Activated naive CD8-positive, alpha-beta T cell treated with anti-CD3 and anti-CD28 coated beads, Interleukin-2, amount 50 U/mL, for 24 hours (primary cell): Measurements from ENCODE around the gene DNM3.

Experiments
- ATAC-seq: fragments of 150-1000 bp; cut with Tn5 transposase; one replicate; pipeline ENCODE4 v1.10.0; 2021
- DNase-seq: peaks from one replicate; pipeline ENCODE4 v3.0.0; 2021
- H3K27ac Mint-ChIP-seq: one replicate; pipeline ENCODE4 v1.8.0; 2021; ENCODE audit warnings: mild to moderate bottlenecking, mixed read lengths
- H3K27me3 Mint-ChIP-seq: one replicate; pipeline ENCODE4 v1.8.0; 2021; ENCODE audit warnings: mixed read lengths
- H3K36me3 Mint-ChIP-seq: one replicate; pipeline ENCODE4 v1.8.0; 2021; ENCODE audit warnings: low read depth, mixed read lengths
- H3K4me1 Mint-ChIP-seq: one replicate; pipeline ENCODE4 v1.8.0; 2021; ENCODE audit warnings: mixed read lengths
- H3K4me3 Mint-ChIP-seq: one replicate; pipeline ENCODE4 v1.8.0; 2021; ENCODE audit warnings: mild to moderate bottlenecking, moderate library complexity, mixed read lengths
- H3K9me3 Mint-ChIP-seq: one replicate; pipeline ENCODE4 v1.8.0; 2021; ENCODE audit warnings: mixed read lengths

The DNM3 gene

DNA sequence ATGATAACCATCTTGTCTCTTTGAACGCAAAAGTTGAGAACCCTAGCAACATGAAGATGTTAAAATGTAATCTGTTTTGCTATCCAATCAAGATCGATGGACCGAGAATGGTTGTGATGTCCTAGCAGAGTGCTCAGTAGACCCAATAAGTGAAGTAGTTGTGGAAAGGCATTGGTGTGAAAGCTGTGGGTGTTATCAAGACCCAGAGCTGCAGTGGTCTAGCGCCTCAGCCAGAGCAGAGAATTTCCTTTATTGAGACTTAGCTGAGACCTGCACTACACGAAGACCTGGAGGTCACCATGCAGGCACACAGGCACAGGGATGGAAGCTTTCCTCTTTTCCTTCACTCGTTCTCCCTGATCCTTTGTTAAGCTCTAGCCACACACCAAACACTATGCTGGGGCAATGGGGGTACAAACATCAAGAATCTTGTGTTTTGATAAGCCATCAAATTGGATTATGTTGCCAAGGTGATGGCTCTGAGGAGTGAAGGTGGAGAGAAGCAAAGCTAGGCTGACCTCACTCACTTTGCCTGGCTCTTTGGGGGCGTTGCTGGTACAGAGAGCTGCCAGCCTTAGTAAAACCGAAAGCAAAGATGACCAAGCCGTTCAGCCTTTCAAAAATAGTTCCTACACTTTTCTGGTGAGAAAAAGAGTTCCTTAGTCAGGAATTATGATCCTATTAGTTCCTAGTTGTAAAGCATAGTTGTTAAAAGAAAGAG lies 35.7 kb upstream of the DNM3 start:
- DNase-seq: no peak
- ATAC-seq: peak; percentile 68
- no peaks in the 10 kb centered on the region for H3K9me3 Mint-ChIP-seq

DNA sequence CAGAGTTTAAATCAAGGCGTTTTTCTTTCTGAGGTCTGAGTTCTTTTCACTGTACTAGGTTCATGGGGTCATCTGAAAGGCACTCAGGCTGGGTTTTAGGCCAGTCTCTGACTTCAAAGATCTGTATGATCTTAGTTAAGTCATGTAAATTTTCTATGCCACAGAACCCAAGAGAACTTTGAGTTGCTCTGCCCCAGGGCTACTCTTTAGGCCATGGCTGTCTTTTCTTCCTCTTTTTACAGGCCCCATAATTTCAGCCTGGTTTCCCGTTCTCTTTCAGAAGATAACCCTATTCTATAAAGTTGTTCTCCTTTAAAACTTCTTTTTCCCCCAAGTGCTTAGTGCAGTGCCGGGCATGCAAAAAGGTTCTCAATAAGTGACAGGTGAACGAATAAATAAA lies 33.7 kb upstream of the DNM3 start:
- Mint-ChIP-seq H3K4me3 (no peak overlapping the region), H3K9me3 (no peaks in the 10 kb centered on the region), H3K36me3 (no peaks in the 10 kb centered on the region), H3K27ac (no peak overlapping the region), H3K4me1 (peaks cover 12% of the 10 kb centered on the region), H3K27me3 (peaks cover 2% of the 10 kb centered on the region)
- no peak for DNase-seq
- no peak for ATAC-seq

More for the DNA sequence above, 35.7 kb upstream of the DNM3 start:
- no peak overlapping the region for H3K27ac Mint-ChIP-seq
- H3K36me3 Mint-ChIP-seq: no peaks in the 10 kb centered on the region
- peaks cover 2% of the 10 kb centered on the region for H3K27me3 Mint-ChIP-seq
- peaks cover 15% of the 10 kb centered on the region for H3K4me1 Mint-ChIP-seq
- H3K4me3 Mint-ChIP-seq: no peak overlapping the region

DNA sequence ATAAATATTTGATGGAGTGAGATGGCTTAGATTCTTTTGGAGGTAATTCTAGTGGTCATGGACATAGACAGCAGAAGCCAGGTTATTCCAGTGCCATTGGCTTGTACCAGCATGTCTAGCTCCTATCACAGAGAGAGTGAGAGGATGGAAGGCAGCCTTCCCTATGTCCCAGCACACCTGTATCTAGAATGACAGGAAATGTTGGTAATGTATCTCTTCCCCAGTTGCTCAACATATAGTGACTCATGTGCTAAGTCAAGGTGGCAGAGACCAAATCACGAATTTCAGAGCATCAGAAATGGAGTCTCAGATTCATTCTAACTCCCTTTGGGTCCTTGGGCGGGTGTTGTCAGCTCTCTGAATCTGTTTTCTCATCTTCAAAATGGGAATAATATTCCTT lies 31.5 kb upstream of the DNM3 start:
- ATAC-seq: no peak
- no peak overlapping the region for H3K4me3 Mint-ChIP-seq
- peaks cover 14% of the 10 kb centered on the region for H3K4me1 Mint-ChIP-seq
- H3K9me3 Mint-ChIP-seq: no peaks in the 10 kb centered on the region
- no peak overlapping the region for H3K27ac Mint-ChIP-seq
- H3K27me3 Mint-ChIP-seq: peaks cover 2% of the 10 kb centered on the region
- no peak for DNase-seq
- H3K36me3 Mint-ChIP-seq: no peaks in the 10 kb centered on the region

DNA sequence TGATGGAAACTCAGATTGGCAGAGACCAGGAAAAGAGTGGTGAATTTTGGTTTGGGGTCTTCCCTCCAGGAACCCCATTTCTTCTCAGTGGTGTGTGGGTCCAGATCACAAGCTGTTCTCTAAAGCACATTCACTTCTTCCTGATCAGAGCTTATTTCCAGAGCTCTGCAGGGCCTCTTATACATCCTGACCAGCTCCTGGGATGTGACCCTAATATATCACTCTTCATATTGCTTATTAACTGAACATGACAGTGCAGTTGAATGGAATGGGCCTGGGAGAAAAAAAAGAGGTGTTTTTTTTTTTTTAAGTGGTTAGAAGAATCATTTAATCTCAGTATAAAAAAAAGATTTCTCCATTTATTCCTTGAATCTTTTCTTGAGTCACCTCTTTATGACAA lies 29.6 kb upstream of the DNM3 start:
- no peaks in the 10 kb centered on the region for H3K36me3 Mint-ChIP-seq
- no peak for DNase-seq
- ATAC-seq: no peak
- H3K9me3 Mint-ChIP-seq: no peaks in the 10 kb centered on the region
- no peak overlapping the region for H3K4me3 Mint-ChIP-seq
- H3K27ac Mint-ChIP-seq: no peak overlapping the region
- H3K4me1 Mint-ChIP-seq: peaks cover 2% of the 10 kb centered on the region
- H3K27me3 Mint-ChIP-seq: peaks cover 2% of the 10 kb centered on the region

DNA sequence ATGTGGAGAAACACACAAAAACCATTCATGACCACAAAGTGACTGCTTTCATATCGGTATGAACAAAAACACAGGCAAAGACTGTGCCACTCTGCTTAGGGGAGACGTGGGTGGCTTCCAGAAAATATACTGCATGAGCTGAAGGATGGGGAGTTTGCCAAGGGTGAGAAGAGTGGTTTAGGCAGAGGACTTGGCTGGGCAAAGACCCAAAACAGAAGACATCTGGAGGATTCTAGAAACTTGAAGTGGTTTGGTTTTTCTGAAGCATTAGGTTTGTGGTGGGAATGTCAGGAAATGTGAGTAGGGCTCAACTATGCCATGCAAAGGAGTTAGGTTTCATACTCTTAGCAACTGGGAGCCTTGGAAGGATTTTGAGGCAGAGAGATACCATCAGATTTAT lies 26.6 kb upstream of the DNM3 start:
- H3K27me3 Mint-ChIP-seq: peaks cover 2% of the 10 kb centered on the region
- DNase-seq (no peak), ATAC-seq (no peak)
- no peak overlapping the region for H3K4me3 Mint-ChIP-seq
- peaks cover 18% of the 10 kb centered on the region for H3K4me1 Mint-ChIP-seq
- no peaks in the 10 kb centered on the region for H3K9me3 Mint-ChIP-seq
- H3K27ac Mint-ChIP-seq: no peak overlapping the region
- no peaks in the 10 kb centered on the region for H3K36me3 Mint-ChIP-seq

DNA sequence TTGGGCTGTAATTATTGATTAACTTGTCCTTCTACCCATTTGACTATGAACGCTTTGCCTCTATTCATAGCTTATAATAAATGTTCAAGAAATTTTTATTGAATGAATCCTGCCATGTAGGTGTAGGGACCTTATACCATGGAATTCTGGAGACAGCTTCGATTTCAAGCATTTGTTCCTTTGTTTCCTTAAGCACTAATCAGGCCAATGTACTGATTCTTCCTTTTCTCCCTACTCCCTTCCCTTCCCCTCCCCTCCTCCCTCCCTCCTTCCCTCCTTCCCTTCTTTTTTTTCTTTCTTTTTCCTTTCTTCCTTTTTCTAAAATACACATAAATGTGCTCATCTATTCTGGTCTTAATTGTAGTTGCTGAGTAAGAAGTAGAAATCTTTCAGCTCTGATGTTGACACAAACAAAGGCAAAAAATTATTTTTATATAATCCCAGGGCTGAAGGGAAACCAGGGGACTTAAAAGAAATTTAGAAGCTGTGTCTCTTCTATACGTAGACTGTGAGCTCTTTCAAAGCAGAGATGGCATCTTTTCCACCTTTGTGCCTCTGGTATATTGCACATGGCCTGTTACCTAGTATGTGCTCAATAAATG lies 24.9 kb upstream of the DNM3 start:
- Mint-ChIP-seq H3K9me3 (no peaks in the 10 kb centered on the region), H3K36me3 (no peaks in the 10 kb centered on the region), H3K4me3 (no peak overlapping the region), H3K4me1 (peaks cover 18% of the 10 kb centered on the region), H3K27me3 (no peaks in the 10 kb centered on the region), H3K27ac (no peak overlapping the region)
- no peak for DNase-seq
- ATAC-seq: no peak

DNA sequence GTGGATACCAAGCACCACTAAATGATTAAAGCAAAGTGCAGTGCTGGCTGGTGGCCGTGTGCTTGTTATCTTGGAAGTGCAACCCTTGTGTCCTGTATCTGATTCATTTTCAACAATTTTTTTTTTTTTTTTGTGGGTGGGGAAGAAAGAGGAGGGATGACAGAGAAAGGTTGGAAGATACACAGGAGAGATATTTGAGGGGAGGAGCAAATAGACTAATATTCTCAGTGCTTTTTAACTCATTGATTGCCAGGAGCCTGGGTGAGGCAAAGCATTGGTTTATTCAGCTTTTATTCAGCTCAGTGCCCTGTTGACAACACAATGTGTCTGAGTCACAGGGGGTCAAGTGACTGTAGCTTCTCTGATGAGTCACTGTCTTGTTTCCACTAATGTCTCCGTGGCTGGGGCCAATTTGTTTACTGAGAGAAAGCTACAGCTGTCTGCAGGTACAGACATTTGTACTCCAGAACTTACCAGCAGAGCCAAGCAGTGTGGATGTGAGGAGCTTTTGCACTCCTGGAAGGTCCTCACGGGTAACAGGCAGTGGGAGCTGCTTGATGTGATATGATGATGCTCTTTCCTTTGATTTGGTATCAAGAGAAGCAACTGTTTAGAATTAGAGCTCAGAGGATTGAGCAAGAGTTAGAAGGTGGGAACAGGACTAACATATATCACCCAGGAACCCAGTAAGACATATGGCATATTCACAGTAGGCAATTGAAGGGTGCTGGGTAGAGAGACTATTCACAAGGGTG lies 23.6 kb upstream of the DNM3 start:
- Mint-ChIP-seq H3K4me1 (peaks cover 18% of the 10 kb centered on the region), H3K27ac (no peak overlapping the region), H3K27me3 (no peaks in the 10 kb centered on the region), H3K9me3 (no peaks in the 10 kb centered on the region), H3K36me3 (no peaks in the 10 kb centered on the region), H3K4me3 (no peak overlapping the region)
- DNase-seq (peak; percentile 18), ATAC-seq (peak; percentile 98)

DNA sequence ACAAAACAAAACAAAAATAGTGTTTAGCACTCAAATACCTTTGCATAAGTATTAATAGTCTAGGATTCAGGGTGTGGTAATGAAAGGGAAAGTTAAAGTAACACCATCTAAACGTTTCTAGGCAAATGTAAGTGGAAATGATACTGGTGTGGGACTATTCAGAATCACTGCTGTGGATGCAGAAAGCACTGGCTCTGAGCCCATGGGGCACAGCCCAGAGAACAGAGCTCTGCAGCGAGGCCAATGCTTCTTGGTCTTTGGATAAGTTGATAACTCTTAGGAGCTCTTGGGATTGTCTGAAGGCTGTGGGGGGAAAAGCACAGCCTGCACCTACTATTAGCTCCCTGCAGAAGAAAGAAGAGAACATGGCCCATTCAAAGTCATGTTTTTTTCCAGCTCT lies 21.4 kb upstream of the DNM3 start:
- no peak for ATAC-seq
- no peak for DNase-seq
- Mint-ChIP-seq H3K9me3 (peaks cover 2% of the 10 kb centered on the region), H3K4me3 (no peak overlapping the region), H3K36me3 (peaks cover 2% of the 10 kb centered on the region), H3K27me3 (no peaks in the 10 kb centered on the region), H3K27ac (no peak overlapping the region), H3K4me1 (peaks cover 16% of the 10 kb centered on the region)

DNA sequence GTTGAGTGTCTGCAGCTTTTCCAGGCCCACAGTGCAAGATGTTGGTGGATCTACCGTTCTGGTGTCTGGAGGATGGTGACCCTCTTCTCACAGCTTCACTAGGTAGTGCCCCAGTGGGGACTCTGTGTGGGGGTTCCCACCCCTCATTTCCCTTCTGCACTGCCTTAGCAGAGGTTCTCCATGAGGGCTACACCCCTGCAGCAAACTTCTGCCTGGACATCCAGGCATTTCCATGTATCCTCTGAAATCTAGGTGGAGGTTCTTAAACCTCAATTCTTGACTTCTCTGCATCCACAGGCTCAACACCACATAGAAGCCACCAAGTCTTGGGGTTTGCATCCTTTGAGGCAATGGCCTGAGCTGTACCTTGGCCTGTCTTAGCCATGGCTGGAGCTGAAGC lies 14.3 kb upstream of the DNM3 start:
- Mint-ChIP-seq H3K4me3 (no peak overlapping the region), H3K4me1 (no peaks in the 10 kb centered on the region), H3K9me3 (peaks cover 26% of the 10 kb centered on the region), H3K27me3 (no peaks in the 10 kb centered on the region), H3K27ac (no peak overlapping the region), H3K36me3 (peaks cover 14% of the 10 kb centered on the region)
- ATAC-seq (no peak), DNase-seq (no peak)

DNA sequence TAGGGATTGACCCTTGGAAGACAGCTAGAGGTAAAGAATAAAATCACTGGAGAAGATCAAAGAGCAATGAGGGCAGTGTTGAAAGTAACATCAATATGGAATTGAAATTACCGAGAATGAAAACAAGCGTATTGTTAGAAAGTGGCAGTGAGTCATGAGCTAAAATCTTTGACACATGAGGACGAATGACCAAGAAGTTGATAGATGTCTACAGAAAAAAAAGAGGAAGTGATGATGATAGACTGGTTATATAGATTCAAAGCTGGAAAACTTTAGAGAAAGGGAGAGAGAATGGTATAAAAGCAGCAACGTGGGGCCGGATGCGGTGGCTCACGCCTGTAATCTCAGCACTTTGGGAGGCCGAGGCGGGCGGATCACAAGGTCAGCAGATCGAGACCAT lies 12.5 kb upstream of the DNM3 start:
- no peaks in the 10 kb centered on the region for H3K4me1 Mint-ChIP-seq
- H3K27me3 Mint-ChIP-seq: no peaks in the 10 kb centered on the region
- no peak overlapping the region for H3K27ac Mint-ChIP-seq
- H3K4me3 Mint-ChIP-seq: no peak overlapping the region
- ATAC-seq: no peak
- H3K9me3 Mint-ChIP-seq: peaks cover 26% of the 10 kb centered on the region
- peaks cover 14% of the 10 kb centered on the region for H3K36me3 Mint-ChIP-seq
- DNase-seq: no peak

DNA sequence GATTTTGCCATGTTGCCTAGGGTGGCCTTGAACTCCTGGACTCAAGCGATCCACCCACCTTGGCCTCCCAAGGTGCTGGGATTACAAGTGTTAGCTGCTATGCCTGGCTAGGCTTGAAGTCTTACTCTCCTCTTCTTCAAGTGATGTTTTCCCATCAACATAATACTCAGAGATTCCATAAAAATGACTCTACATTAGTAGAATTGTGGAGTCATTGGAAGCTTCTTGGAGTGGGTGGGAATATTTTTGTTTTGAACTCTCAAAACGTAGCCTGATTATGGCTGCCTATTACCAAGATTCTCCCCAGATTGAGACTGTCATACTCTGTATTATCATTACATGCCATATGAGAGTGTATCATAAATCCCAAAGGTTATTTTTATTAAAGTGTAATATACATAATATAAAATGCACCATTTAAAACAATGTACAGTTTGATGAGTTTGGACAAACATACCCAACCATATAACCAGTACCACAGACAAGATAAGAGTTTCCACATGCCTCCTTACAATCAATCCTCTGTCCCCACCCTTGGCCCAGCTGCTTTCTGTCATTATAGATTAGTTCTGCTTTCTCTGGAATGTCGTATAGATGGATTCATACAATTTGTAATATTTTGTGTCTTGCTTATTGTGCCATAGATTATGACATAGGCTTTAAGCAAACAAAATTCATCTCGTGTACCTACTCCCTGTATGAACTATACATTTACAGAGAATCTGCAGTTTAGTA lies 8.0 kb upstream of the DNM3 start:
- H3K4me1 Mint-ChIP-seq: no peaks in the 10 kb centered on the region
- no peak for ATAC-seq
- H3K27ac Mint-ChIP-seq: no peak overlapping the region
- no peaks in the 10 kb centered on the region for H3K9me3 Mint-ChIP-seq
- H3K27me3 Mint-ChIP-seq: no peaks in the 10 kb centered on the region
- H3K36me3 Mint-ChIP-seq: no peaks in the 10 kb centered on the region
- no peak overlapping the region for H3K4me3 Mint-ChIP-seq
- no peak for DNase-seq

DNA sequence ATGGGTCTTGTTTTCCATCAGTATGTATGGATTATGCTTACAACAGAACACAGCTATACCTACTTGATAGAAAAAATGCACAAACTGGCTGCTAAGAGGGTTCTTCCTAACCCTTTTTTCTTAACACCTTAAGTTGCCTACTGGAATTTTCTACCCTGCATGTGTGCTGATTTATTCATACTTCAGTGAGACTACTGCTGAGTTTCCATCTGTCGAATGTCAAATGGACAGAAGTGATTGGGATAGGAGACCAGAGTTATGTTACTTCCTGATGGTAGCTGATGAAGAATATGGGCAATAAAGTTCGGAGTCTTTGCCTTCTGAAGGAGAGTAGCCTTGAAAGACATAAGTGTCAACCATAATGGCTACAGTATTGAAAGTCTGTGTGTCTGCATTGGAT lies 6.5 kb upstream of the DNM3 start:
- no peaks in the 10 kb centered on the region for H3K9me3 Mint-ChIP-seq
- no peak for ATAC-seq
- no peak for DNase-seq
- H3K4me1 Mint-ChIP-seq: no peaks in the 10 kb centered on the region
- no peaks in the 10 kb centered on the region for H3K36me3 Mint-ChIP-seq
- no peak overlapping the region for H3K4me3 Mint-ChIP-seq
- H3K27me3 Mint-ChIP-seq: no peaks in the 10 kb centered on the region
- H3K27ac Mint-ChIP-seq: no peak overlapping the region

DNA sequence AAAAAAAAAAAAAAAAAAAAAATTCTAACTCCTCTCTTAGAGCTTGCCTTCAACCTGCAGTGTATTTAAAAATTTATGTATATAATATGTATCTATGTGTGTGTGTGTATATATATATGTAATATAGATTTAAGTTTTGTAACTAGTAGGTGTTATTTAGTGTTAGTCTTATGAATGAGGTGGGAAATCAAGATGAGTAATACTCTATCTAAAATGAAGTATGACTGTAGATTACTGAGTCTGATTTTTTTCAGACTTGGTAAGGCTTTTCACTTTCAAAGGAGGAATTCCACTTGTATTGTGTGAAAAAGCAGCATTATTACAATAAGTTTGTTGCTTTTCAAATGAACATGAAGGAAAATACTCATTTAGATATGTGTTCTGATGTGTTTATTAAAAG lies 5.4 kb upstream of the DNM3 start:
- Mint-ChIP-seq H3K36me3 (no peaks in the 10 kb centered on the region), H3K27ac (no peak overlapping the region), H3K4me1 (peaks cover 6% of the 10 kb centered on the region), H3K27me3 (peaks cover 4% of the 10 kb centered on the region), H3K4me3 (no peak overlapping the region), H3K9me3 (no peaks in the 10 kb centered on the region)
- no peak for ATAC-seq
- no peak for DNase-seq

DNA sequence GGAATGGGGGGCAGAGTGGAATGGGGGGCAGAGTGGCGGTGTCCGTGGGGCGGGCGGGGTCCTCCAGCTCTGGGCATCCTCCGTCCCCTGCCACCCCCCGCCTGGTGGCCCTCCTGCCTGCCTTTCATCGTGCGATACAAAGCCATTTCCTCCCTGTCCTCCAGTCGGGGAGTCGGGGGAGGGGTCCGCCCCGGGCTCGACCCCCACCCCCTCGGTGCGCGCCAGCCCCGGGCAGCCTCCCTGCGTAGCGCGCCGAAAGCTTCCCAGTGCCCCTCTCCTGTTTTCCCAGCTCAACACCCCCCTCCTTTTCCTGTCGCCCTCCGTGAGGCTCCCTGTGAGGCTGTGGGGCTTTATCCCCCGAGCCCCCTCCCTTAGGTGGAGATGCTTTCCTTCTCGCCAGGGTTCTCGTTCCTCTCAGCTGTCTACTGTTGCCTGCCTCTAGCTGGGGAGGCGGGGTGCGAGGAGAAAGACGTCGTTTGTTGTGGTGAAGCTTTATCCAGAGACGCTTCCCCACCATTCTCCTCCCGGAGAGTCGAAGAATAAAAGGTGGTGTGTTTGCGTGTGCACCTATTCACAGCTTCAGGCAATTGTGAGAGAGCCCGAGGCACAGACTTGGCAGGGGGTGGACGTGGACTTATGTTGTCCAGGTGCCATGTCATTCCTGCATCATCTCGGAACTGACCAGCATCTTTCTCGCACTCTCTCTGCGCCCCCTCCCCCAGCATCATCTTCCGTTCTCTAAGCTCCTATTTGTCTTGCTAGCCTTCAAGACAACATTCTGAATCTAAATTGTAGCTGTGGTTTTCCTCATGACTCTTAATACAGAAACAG lies 848 bp downstream of the DNM3 start:
- Mint-ChIP-seq H3K27me3 (peaks cover 29% of the 10 kb centered on the region), H3K27ac (no peak overlapping the region), H3K9me3 (no peaks in the 10 kb centered on the region), H3K4me1 (peaks cover 16% of the 10 kb centered on the region), H3K36me3 (no peaks in the 10 kb centered on the region), H3K4me3 (peak overlapping the region; percentile 82)
- ATAC-seq (no peak), DNase-seq (peak; percentile 6)
